K562 (cell line): ENCODE data around the gene CACTIN. TPM values are rescaled to one million over a fixed set of nuclear protein-coding genes. Genes with fewer than 3 reads are reported as not detected.

Experiments used
- ASH1L ChIP-seq: fragments of 450-650 bp; IDR thresholded peaks from 2 replicates; pipeline ENCODE4 v1.6.1; 2018; ENCODE audit warnings: borderline replicate concordance, mild to moderate bottlenecking, low read depth; ENCODE audit not compliant: partially characterized antibody
- BRD4 ChIP-seq: fragments of 200-600 bp; sonication (generic); IDR thresholded peaks from 2 replicates; pipeline ENCODE4 v1.6.1; 2017; ENCODE audit warnings: inconsistent platforms
- FOXJ2 ChIP-seq: fragments of 200-800 bp; sonication (Bioruptor generic); IDR thresholded peaks from 2 replicates; pipeline ENCODE4 v1.6.1; 2016; ENCODE audit warnings: missing genetic modification characterization, missing compliant biosample characterization
- KLF6 ChIP-seq: fragments of 250-450 bp; sonication (Bioruptor Pico); IDR thresholded peaks from 2 replicates; pipeline ENCODE4 v1.4.0; 2020; ENCODE audit warnings: mild to moderate bottlenecking, moderate library complexity, borderline replicate concordance
- MAFF ChIP-seq: IDR thresholded peaks from 2 replicates; pipeline ENCODE4 v1.6.1; 2012; ENCODE audit warnings: low read length, improper control_type of control experiment
- MBD1 ChIP-seq: fragments of 250-450 bp; sonication (Bioruptor Pico); IDR thresholded peaks from 2 replicates; pipeline ENCODE4 v1.8.0; 2022; ENCODE audit warnings: inconsistent platforms
- MTA3 ChIP-seq: fragments of 450-650 bp; formaldehyde crosslinking; IDR thresholded peaks from 2 replicates; pipeline ENCODE4 v1.6.1; 2017; ENCODE audit warnings: mild to moderate bottlenecking, borderline replicate concordance
- MXI1 ChIP-seq: IDR thresholded peaks from 2 replicates; pipeline ENCODE4 v1.6.1; 2011; ENCODE audit warnings: low read depth, mild to moderate bottlenecking, improper control_type of control experiment, low read length
- MYNN ChIP-seq, 2 experiments: sonication (generic); formaldehyde crosslinking in 1 of 2; IDR thresholded peaks; 2 replicates each; pipeline versions ENCODE4 v1.5.0 to v1.6.1; 2016 to 2020; ENCODE audit warnings: antibody characterized with exemption in 1 of 2, missing genetic modification reagents in 1 of 2
- NCOA1 ChIP-seq: fragments of 450-650 bp; IDR thresholded peaks from 2 replicates; pipeline ENCODE4 v1.6.1; 2016; ENCODE audit warnings: low read depth
- NEUROD1 ChIP-seq: fragments of 150-350 bp; IDR thresholded peaks from 2 replicates; pipeline ENCODE4 v1.6.1; 2014; ENCODE audit warnings: borderline replicate concordance, low read length, low read depth; ENCODE audit not compliant: partially characterized antibody
- NONO ChIP-seq, 2 experiments: fragments of 200-400 bp in 1 of 2; fragments of 450-650 bp in 1 of 2; formaldehyde crosslinking in 1 of 2; IDR thresholded peaks; 2 replicates each; pipeline ENCODE4 v1.6.1; 2017; ENCODE audit warnings: low read depth in 2 of 2, mild to moderate bottlenecking in 2 of 2, moderate library complexity in 2 of 2, low read length in 1 of 2
- NRF1 ChIP-seq, 2 experiments: fragments of 450-650 bp; IDR thresholded peaks in 1 of 2; conservative IDR thresholded peaks in 1 of 2; 2 replicates each; pipeline ENCODE4 v1.6.1; 2014; ENCODE audit warnings: mild to moderate bottlenecking in 2 of 2
- PCBP2 ChIP-seq: fragments of 200-400 bp; formaldehyde crosslinking; IDR thresholded peaks from 2 replicates; pipeline ENCODE4 v1.6.1; 2018; ENCODE audit warnings: low read length, low read depth, mild to moderate bottlenecking, moderate library complexity; ENCODE audit not compliant: poor library complexity, severe bottlenecking
- POLR2AphosphoS5 ChIP-seq: IDR thresholded peaks from 2 replicates; pipeline ENCODE4 v1.6.1; 2011; ENCODE audit warnings: mild to moderate bottlenecking, low read depth, low read length, moderate library complexity; ENCODE audit not compliant: control insufficient read depth, insufficient read depth
- TAF1 ChIP-seq: IDR thresholded peaks from 2 replicates; pipeline ENCODE4 v1.6.1; 2011; ENCODE audit warnings: mild to moderate bottlenecking, low read length, moderate library complexity; ENCODE audit not compliant: insufficient read depth, control insufficient read depth, severe bottlenecking; ENCODE audit errors: extremely low read depth
- ZNF717 ChIP-seq: fragments of 250-450 bp; sonication (Bioruptor Pico); IDR thresholded peaks from 2 replicates; pipeline ENCODE4 v1.5.0; 2021
- polyA plus RNA-seq, 8 experiments: library from polyadenylated mRNA; depleted of rRNA in 4 of 8; stranded (reverse) in 5 of 8; unstranded in 3 of 8; fragments of >200 nt; fragmentation: Nextera tagmentation in 2 of 8; fragmentation: Illumina TruSeq in 1 of 8; extraction: Ambion mirVana in 2 of 8; extraction: Trizol in 1 of 8; gene quantifications; 2 replicates each; pipeline versions ENCODE4 v1.2.1 to v1.2.3, GENCODE V29; 2011 to 2014; ENCODE audit warnings: inconsistent platforms in 1 of 8, missing spikeins in 1 of 8
- total RNA-seq, 7 experiments: library from RNA; depleted of rRNA in 6 of 7; stranded (reverse); fragments of >200 nt in 6 of 7; fragmentation: Illumina TruSeq in 2 of 7; extraction: Trizol in 2 of 7; gene quantifications; 2 replicates each; pipeline versions ENCODE4 v1.2.1 to v1.2.3, GENCODE V29; 2011 to 2021; ENCODE audit warnings: low replicate concordance in 1 of 7
- TF ChIP-seq, protein P1 (sequence below): sonication (generic); formaldehyde crosslinking; IDR thresholded peaks from 2 replicates; pipeline ENCODE4 v1.8.0; 2022; ENCODE audit warnings: mild to moderate bottlenecking, missing genetic modification reagents, borderline replicate concordance
- TF ChIP-seq, protein P2 (sequence below): sonication (generic); formaldehyde crosslinking; IDR thresholded peaks from 2 replicates; pipeline ENCODE4 v1.8.0; 2022; ENCODE audit warnings: missing genetic modification reagents, mild to moderate bottlenecking, moderate library complexity, borderline replicate concordance
- TF ChIP-seq, protein P3 (sequence below): sonication (generic); formaldehyde crosslinking; IDR thresholded peaks from 2 replicates; pipeline ENCODE4 v1.8.0; 2022; ENCODE audit warnings: missing genetic modification reagents, mild to moderate bottlenecking, borderline replicate concordance

The CACTIN gene
- total and polyA plus RNA-seq, 9 of the 15 experiments (the other 6 are each of a cell fraction or from before 2014, with no cell fraction given), result 0.15 to 49.2 (median 15.0) TPM

GRCh38 chr19:3580156-3580934, 46.2 kb downstream of the CACTIN start (continued):
- TF ChIP-seq MBD1 (CRISPR knock-in tag), result no peak
- TF ChIP-seq KLF6 (CRISPR knock-in tag), result no peak
- TF ChIP-seq FOXJ2 (tag), result no peak
- no peak for TF ChIP-seq ZNF717 (CRISPR knock-in tag)
- no peak for TF ChIP-seq BRD4
- no peak for TF ChIP-seq PCBP2
- TF ChIP-seq, protein P1, sequence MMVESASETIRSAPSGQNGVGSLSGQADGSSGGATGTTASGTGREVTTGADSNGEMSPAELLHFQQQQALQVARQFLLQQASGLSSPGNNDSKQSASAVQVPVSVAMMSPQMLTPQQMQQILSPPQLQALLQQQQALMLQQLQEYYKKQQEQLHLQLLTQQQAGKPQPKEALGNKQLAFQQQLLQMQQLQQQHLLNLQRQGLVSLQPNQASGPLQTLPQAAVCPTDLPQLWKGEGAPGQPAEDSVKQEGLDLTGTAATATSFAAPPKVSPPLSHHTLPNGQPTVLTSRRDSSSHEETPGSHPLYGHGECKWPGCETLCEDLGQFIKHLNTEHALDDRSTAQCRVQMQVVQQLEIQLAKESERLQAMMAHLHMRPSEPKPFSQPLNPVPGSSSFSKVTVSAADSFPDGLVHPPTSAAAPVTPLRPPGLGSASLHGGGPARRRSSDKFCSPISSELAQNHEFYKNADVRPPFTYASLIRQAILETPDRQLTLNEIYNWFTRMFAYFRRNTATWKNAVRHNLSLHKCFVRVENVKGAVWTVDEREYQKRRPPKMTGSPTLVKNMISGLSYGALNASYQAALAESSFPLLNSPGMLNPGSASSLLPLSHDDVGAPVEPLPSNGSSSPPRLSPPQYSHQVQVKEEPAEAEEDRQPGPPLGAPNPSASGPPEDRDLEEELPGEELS (CRISPR knock-in tag), result no peak
- TF ChIP-seq NEUROD1, result peak; percentile 57
- TF ChIP-seq, protein P2, sequence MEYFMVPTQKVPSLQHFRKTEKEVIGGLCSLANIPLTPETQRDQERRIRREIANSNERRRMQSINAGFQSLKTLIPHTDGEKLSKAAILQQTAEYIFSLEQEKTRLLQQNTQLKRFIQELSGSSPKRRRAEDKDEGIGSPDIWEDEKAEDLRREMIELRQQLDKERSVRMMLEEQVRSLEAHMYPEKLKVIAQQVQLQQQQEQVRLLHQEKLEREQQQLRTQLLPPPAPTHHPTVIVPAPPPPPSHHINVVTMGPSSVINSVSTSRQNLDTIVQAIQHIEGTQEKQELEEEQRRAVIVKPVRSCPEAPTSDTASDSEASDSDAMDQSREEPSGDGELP (CRISPR knock-in tag), result no peak
- TF ChIP-seq, protein P3, sequence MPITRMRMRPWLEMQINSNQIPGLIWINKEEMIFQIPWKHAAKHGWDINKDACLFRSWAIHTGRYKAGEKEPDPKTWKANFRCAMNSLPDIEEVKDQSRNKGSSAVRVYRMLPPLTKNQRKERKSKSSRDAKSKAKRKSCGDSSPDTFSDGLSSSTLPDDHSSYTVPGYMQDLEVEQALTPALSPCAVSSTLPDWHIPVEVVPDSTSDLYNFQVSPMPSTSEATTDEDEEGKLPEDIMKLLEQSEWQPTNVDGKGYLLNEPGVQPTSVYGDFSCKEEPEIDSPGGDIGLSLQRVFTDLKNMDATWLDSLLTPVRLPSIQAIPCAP, result no peak
- no peak for TF ChIP-seq MXI1
- TF ChIP-seq MYNN (IDR thresholded peaks at IDR 0.05), result no peak
- no peak for TF ChIP-seq MYNN (CRISPR knock-in tag; IDR thresholded peaks at IDR 0.05)
- 0 out of 2 replicates have a peak, but pooled peaks have one; percentile 12 for TF ChIP-seq NCOA1
- TF ChIP-seq NRF1 (conservative IDR thresholded peaks at IDR 0.05 in 1 of 2, IDR thresholded peaks at IDR 0.05 in 1 of 2), result 0 out of 4 replicates have a peak, but pooled peaks of 1 of the 2 experiments have one; percentile 17
- no peak for TF ChIP-seq ASH1L
- no peak for TF ChIP-seq POLR2AphosphoS5
- TF ChIP-seq MTA3, result no peak
- TF ChIP-seq TAF1, result no peak
- TF ChIP-seq MAFF, result 0 out of 2 replicates have a peak, but pooled peaks have one; percentile 25
- no peak for TF ChIP-seq NONO (IDR thresholded peaks at IDR 0.05; ENCODE audit: low read depth in 2 of 2, low read length in 1 of 2)
